Ishikawa (cell line): ENCODE data around the gene RBM20.

Experiments
- EGR1 ChIP-seq: IDR thresholded peaks from 2 replicates; pipeline ENCODE4 v1.6.1; 2012
- EP300 ChIP-seq: IDR thresholded peaks from 2 replicates; pipeline ENCODE4 v1.6.1; 2012; ENCODE audit warnings: borderline replicate concordance
- TF ChIP-seq, protein P1 (sequence below): IDR thresholded peaks from 2 replicates; pipeline ENCODE4 v1.6.1; 2012
- TF ChIP-seq, protein P2 (sequence below): IDR thresholded peaks from 2 replicates; pipeline ENCODE4 v1.6.1; 2012; ENCODE audit warnings: low read depth, mild to moderate bottlenecking

DNA sequence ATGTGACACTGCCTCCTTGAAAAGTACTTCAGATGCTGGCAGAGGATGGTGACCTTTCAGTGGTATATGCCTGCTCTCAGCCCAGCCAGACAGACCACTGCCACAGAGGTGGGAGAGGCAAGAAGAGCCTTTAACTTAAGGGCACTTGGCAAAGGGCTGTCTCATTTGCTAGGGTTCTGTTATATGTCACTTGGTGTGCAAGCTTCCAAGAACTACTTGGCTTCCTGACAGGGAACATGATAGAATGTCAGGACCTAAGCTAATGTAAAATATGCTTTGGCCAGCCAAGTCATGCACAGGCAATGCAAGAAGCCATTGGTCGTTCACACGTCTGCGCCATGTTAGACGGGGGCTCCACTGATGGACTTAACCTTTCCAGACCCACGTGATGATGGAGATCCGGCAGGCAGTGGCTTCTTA is 54.7 kb downstream of the RBM20 start:
- TF ChIP-seq, protein P1, sequence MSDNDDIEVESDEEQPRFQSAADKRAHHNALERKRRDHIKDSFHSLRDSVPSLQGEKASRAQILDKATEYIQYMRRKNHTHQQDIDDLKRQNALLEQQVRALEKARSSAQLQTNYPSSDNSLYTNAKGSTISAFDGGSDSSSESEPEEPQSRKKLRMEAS, result no peak
- TF ChIP-seq EGR1, result no peak
- TF ChIP-seq, protein P2, sequence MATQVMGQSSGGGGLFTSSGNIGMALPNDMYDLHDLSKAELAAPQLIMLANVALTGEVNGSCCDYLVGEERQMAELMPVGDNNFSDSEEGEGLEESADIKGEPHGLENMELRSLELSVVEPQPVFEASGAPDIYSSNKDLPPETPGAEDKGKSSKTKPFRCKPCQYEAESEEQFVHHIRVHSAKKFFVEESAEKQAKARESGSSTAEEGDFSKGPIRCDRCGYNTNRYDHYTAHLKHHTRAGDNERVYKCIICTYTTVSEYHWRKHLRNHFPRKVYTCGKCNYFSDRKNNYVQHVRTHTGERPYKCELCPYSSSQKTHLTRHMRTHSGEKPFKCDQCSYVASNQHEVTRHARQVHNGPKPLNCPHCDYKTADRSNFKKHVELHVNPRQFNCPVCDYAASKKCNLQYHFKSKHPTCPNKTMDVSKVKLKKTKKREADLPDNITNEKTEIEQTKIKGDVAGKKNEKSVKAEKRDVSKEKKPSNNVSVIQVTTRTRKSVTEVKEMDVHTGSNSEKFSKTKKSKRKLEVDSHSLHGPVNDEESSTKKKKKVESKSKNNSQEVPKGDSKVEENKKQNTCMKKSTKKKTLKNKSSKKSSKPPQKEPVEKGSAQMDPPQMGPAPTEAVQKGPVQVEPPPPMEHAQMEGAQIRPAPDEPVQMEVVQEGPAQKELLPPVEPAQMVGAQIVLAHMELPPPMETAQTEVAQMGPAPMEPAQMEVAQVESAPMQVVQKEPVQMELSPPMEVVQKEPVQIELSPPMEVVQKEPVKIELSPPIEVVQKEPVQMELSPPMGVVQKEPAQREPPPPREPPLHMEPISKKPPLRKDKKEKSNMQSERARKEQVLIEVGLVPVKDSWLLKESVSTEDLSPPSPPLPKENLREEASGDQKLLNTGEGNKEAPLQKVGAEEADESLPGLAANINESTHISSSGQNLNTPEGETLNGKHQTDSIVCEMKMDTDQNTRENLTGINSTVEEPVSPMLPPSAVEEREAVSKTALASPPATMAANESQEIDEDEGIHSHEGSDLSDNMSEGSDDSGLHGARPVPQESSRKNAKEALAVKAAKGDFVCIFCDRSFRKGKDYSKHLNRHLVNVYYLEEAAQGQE, result no peak
- no peak for TF ChIP-seq EP300
